ENCODE measurements around the gene AK8.

AK8 gene

DNA sequence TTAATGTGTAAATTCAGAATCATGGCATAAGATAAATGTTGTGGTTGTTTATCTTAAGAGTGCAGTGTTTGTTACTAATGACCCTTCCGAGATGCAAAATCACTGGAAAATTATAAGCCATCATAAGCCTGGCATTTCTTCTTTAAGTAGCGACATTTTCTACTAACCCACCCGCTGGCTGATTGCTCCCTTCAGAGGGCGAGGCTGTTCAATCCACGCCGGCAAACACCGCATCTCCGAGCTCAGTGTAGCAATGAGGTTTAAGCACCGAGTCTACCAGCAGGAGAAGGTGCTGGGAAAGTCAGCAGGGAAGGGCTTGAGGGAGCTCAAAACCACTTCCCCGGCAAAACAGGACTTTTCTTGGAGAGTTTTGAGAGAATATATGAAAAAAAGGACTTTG, 52.7 kb downstream of the AK8 start:
- no peak for DNase-seq (ENCODE audit: low read depth in 2 of 2)

DNA sequence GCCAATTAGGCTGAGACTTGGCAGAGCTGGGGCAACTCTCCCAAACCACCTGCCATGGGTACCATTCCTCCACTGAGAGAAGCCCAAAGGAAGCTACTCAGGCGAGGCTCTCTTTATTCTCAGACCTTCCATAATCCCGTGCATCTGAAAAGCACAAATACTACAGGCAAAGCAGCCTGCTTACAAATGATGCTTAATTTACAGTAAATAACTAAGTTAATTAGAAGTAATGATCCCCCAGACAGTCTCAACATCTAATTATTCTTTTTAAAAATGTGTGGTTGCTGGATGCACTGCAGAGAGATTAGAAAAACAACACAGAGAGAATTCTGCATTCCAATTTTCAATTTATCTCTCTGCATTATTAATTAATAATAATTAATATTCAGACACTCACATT, 53.1 kb downstream of the AK8 start:
- DNase-seq (ENCODE audit: low read depth in 2 of 2): no peak

DNA sequence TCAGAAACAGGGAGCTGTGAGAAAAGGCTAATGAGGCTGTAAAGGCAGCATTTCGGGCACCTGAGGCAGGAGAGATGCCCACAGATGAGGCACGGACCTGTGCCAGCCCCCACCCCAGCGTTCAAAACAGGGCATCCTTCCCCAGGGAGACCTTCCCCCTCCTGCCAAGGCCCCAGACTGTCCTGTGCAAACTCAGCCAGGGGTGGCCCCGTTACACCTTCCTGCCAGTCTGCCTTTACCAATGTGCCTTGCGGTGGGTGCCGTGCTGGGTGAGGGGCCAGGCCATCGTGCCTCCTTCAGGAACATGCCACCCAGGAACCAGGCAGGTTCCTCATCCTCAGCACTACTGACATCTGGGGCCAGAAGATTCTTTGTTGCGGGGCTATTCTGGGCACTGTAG, 53.9 kb downstream of the AK8 start:
- DNase-seq (ENCODE audit: low read depth in 2 of 2): no peak

DNA sequence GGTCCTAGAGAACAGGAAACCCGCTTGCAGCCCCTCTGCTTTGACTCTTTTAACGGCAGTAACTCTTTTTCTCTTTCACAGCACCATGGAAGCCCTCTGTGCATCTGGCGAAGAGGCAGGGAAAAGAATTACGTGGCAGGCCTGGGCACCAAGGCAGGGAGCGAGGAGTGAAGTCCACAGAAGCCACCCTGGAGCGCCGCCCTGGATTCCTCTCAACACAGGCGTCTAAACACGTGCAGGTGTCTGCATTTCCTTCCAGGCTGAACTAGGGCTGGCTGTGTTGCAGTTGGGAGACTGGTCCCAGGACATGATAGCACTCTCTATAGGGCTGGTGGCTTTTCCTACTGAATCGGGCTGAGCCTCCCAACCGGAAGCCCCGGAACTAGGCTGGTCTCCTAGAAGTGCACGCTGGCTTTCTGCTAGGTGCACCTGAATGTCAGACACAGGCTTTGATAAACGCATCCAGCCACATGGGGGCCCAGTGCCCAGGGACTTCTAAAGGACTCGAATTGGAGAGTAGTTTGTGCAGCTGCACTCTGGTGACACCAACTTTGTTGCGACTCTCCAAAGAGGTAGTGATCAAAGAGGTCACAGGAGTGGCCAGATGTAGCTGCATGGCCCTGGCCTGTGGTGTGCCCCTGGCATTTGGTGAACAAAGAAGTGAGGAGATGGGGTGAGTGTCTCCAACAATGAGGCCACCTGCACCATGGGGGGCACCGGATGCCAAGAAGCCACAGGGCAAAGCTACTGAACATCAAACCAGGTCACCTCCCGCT, 54.5 kb downstream of the AK8 start:
- DNase-seq (ENCODE audit: low read depth in 2 of 2): no peak

DNA sequence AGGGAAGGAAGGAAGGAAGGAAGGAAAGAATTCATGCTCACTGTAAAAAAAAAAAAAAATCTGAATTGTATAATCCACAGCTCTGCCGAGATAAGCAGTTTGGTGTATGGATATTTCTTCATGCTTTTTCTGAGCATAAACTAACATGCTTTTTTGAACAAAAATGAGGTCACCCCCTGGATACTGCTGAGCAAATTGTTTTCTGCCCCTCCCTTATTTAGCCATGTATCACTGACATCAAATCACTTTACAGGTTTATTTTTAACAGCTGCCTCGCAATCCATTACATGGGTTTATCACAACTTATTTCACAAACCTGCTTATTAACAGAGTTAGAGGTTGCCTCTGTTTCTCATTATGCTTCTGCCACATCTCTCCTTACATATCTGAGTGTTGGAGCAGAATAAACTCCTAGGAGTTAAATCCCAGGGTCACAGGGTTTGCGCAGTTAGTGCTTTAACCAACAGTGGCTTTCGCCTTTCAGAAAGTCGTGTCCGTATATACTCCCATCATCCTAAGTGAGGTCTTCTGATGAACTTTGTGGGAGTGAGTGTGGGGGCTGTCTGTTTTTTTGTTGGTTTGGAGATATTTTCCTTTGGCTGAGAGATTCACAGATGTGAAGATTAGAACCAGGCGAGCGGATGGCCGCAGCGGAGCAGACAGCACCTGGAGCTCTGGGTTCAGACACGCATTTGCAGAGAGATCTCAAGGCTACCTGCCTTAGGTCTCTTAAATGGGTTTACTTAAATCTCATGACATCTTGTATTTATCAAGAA, 57.7 kb downstream of the AK8 start:
- DNase-seq (ENCODE audit: low read depth in 2 of 2): no peak

DNA sequence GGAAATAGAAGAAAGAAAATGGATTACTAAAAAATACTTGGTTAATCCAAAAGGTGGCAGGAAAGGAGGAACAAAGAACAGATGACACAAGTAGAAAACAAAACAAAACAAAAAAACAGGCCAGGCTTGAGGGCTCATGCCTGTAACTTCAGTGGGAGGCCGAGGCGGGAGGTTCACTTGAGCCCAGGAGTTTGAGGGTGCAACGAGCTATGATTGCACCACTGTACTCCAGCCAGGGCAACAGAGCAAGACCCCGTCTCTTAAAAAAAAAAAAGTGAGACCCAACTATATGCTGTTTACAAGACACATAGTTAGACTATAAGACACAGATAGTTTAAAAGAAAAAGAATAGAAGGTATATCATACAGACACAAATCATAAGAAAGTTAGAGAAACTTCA, 59.5 kb downstream of the AK8 start:
- DNase-seq (ENCODE audit: low read depth in 2 of 2): no peak

DNA sequence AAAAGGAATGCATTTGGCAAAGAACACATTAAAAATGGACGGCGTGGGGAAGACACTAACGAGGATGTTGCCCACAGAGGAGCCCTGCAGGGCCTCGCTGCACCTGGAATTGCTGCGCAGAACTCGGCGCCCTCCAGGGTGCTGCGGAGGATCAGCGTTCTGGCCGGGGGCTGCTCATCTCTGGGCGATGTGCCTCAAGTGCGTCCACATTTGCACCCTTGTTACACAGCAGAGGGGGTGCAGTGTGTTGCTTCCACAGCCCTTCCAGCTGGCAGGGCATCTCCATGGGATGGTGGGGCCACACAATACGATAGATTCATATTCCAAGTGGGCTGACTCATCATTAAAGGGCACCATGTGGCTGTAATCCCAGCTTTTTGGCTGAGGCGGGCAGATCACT, 63.1 kb downstream of the AK8 start:
- no peak for DNase-seq (ENCODE audit: low read depth in 2 of 2)

DNA sequence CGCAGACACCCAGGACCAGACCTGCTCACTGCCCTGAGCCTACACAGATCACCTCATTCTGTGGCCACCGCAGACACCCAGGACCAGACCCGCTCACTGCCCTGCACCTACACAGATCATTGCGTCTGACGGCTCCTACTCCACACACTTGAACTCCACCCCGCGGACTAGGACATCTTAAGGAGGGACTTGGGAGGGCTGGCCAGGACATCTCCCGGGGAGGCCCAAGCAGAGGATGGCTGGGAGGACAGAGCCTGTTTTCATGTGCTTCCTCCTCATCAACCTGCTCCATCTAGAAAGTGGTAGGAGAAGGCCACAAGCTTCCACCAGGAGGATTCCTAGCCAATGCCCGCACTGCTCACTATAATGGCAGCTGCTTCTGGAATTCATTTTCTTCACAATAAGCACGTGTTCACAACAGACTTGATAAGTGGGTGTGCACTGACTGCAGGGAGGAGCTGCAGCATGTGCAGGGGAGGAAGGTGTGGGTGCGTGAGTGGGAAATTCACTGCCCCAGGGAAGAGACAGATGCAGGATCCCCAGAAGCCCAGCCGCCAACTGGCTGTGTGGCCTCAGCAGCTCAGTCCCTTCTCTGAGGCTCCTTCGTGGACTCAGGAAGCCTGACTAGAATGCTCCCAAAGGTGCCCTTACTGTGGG, 64.8 kb downstream of the AK8 start:
- no peak for DNase-seq (ENCODE audit: low read depth in 2 of 2)

DNA sequence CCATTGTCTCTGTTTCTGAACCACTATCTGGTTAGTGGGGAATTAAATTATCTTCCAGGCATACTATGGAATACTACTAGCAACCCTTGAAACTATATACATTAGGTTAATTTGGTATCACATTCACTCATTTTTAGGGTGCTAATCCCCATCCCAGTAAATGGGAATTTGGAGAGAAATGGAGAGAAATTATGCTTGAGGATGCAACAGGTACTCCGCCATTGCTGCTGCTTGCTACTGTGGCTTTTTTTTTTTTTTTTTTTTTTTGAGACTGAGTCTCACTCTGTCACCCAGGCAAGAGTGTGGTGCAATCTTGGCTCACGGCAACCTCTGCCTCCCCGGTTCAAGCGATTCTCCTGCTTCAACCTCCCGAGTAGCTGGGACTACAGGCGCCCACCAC, 66.1 kb downstream of the AK8 start:
- no peak for DNase-seq (ENCODE audit: low read depth in 2 of 2)

DNA sequence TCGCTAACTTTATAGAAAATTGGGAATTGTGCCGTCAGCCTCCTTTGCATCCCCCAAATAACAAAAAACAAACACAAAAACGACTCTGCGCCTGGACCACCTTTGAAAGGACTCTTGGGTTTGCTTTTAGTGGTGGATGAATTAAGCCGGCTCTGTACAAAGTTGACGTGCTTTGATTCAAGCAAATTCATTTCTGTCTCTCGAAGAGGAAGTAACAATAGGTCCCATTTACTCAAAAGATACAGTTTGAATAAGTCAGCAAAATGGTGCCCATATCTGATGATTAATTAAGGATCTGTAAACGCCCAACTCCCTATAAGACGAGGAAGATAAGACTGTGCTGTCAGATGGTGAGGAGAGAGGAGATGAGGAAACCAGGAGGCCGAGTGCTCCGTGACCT, 67.8 kb downstream of the AK8 start:
- DNase-seq (ENCODE audit: low read depth in 2 of 2): no peak

DNA sequence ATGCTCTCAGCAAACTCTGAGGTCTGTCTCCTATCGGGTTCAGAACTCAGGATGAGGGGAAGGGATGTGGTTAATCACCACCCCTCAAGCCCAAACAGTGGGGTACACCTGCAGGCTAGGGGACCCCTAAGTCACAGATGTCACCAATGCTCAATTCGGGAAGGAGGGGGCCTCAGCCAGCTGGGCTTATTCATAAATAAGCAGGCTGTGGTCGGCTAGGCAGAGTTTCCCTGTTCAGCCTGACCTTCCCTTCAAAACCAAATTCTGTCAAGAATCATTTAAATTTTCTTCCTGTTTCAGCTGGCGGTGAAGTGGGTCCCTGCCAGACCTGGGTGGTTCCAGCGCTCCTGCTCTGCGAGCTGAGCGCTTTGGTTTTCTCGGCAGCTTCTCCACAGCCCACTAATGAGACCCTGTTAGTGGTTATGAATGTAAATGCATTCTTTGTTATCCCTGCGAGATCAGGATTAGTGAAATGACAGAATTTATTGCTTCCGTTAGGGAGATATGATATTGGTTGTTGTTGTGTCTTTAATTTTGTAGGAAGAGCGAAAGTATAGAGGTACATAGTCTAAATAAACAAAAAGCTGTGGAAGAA, 68.3 kb downstream of the AK8 start:
- DNase-seq (ENCODE audit: low read depth in 2 of 2): no peak

DNA sequence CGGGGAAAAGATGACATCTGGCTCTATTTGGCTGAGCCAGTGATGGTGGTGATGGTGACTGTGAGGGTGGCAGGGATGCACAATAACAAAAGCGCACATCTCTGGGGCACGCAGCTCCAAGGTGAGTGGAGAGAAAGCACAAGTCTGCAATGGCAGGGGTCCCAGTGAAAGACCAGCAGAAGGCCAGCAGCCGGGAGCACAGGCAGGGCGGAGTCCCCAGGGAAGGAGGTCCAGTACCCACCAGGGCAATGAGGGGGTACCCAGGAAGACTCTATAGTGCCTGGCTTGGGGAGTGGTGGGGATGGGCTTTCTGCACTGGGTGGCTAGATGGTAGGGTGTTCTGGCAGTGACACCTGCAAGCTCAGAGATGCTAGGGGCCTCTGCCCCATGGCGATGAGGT, 69.4 kb downstream of the AK8 start:
- DNase-seq (ENCODE audit: low read depth in 2 of 2): no peak

DNA sequence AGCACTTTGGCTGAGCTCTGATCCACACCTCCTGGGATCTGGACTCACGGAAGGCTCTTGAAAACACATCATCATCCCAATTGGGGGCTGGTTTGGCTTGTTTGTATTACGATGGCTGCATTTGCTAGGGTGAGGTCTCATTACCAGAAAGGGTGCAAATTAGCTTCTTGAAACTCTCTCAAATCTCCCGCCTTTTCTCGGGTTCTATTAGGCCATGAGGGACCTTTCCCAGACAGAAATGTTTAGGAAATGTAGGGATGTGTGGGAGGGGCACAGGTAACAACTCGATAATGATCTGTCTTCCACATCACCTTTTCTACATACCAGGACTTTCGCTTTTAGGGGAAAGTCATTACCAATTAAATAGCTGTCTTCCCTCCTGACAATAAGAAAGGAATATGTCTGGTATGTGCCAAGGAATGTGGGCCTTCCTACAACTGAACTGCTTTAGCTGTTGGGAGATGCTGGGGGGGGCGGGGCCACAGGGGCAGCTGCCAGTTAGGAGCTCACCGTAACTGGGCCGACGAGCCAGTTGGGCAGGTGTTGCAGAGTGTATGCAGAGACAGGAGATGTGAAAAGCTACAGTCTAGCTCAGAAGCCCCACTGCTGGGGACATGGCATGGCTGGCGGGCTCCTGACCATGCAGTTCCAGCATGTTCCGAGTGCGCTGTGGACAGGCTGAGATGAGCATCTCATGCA, 71.2 kb downstream of the AK8 start:
- no peak for DNase-seq (ENCODE audit: low read depth in 2 of 2)

DNA sequence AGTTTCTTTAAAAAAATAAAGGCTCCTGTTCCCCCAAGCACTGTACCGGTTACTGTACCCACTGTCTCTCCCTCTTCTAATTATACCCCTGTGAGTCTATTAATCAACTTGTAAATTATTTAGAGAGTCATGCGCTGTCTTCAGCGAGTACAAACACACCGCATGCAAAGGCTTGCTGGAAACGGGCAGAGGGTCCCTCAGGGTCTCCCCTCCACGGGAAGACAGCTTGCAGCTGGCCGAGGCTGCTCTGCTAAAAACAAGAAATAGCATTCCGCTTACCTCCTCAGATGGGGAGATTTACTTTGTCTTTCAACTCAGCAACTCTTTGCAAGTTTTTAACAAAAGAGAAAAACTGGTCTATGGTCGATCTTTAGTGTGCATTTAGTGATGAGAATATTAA, 71.8 kb downstream of the AK8 start:
- no peak for DNase-seq (ENCODE audit: low read depth in 2 of 2)

DNA sequence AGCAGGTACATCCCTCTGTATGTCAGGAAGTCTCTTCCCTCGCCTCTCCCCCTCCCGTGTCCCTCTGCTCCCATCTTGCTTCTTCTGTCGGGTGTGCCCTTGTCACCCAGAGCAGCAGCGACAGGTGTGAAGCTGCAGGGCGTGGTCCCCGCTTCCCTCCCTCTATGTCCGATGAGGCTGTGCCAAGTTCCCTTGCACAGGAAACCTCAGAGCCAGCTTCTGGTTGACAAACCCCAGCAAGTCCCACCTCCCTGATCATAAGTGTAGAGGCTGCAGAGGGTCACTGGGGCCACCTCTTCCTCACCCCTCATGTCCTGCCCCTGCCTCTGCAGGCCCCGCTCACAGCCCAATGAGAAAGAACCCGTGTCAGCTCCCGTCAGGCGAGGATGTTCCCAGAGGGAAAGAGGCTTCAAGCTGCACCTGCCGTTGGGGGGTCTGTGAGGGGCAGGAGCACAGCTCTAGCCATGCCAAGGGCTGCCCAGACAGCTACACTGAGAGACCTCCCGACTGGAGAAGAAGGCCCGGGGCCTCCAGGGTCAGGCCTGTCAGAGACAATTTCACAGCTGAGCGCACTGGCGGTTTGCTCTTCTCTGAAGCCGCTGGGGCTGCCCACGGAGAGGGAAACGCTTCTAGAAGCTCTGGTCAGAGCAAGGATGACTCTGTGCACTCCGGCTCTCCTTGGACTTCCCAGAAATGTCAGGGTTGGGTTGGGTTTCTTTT, 73.3 kb downstream of the AK8 start:
- no peak for DNase-seq (ENCODE audit: low read depth in 2 of 2)

DNA sequence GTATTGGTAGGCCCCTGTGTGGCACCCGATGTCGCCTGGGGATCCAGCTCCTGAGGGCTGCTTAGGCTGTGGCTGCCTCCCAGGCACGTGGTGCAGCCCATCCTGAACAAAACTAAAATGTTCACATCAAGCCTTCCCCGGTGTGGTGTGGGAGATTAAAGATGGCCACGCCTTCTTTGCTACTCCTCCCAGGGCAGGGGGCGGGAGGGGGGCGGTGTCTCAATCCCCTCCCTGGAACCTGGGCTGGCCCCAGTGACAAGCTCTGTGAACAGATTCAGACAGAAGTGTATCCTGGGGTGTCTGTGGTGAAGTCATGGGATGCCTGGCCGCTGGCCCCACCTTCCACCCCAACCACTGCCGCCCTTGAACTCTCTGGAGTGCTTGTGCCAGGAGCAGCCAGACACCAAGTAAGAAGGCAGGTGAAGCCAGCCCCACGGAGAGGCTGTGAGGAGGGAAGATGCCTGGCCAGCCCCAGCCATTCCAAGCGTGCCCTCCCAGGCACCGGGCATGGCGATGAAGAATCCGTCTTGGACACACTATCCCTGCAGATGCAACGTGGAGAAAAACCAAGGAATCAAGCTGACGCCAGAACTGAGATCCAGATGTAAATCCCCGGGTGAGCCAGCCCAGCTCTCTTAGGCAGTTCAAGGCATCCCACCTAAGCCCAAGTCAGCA, 75.8 kb downstream of the AK8 start:
- DNase-seq (ENCODE audit: low read depth in 2 of 2): no peak

DNA sequence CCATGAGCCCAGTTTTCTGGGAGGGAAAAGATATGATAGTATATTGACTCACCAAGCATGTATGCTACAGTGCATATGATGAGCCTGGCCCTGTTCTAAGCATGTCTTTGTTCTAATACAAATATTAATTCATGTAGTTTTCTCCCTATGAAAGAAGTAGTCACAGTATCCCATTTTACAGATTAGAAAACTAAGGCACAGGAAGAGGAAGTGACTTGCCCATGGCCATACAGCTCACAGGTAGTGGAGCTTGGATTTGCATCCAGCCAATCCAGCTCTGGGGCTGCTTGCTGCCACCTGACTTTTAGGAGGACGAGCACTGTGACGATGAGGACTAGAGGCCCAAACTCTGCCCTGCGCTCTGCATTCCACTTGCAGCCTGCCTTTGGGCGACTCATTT, 76.4 kb downstream of the AK8 start:
- DNase-seq (ENCODE audit: low read depth in 2 of 2): no peak

DNA sequence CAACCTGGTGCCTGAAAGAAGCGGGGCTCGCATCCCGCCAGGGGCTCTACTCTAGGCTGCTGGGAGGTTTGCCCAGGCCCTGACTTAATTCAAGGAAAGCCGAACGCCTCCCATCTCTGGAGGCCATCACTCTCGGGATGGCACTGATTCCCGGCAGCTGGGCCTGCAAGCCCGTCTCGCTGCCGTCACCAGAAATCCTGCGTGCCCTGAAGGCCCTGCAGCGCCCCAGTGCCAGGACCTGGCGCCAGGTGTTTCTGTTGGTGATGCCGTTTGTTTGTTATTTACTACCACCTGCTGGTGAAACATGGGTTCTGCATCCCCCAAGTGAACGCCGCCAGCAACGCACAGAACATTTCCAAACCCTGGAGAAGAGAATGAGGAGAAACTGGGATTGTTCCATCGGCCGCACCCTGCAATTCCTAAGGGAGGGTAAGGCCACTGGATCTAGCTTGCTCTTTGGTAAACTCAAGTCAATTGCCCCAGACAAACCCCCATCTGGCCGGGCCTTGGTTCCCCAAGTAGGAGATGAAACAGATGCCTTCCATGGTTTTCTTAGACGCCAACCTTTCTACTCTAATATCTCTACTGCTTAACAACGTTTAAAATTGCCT, 77.9 kb downstream of the AK8 start:
- peak; percentile 25 to 40 for DNase-seq (ENCODE audit: low read depth in 2 of 2)

DNA sequence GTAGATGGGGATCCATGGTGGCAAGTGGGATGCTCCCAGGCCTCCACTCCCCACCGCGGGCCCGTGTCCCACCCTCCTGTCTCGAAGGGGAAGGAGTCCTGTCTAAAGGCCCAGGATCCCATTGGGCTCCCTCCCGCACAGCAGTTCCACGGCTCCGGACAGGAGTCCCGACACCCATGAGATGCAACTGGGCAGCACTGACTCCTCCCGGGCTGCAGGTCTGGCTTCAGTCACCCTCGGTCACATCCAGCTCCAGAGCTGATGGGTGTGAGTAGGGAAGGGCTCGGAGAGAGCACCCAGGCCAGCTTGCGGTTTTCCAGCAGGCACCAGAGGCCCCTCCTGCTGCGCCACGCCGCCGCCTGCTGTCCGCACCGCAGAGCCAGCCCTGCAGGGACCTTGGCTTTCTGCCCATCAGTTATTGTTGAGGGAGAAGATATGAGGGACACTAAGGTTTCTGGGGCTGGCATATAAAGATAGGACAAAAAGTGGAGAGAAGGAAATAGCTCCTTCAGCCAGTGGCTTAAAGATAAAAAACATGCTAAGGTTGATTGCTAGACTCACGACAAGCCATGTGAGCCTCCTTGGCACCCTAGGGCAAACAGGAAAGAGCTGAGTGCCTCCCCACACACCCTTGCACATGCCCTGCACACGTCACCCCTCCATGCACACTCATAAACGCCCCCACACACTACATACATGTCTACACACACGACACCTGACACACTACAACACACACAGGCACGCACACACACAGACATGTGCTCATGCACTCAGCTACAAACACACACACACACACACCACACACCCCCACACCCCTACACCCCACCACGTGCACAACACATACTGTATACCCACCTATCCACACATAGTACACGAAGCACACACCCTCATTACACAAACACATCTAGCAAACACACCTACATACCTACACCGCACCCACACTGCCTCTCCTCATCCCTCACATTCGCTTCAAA, 79.0 kb downstream of the AK8 start:
- no peak for DNase-seq (ENCODE audit: low read depth in 2 of 2)

Data from stimulated activated CD8-positive, alpha-beta memory T cell treated with anti-CD3 and anti-CD28 coated beads, Interleukin-7, amount 100 ng/mL, for 4 hours (primary cell).